Ovary (tissue), 3 donors: ENCODE data around the gene GART.

Experiments used
- CTCF ChIP-seq, 3 donors: fragments of 450-650 bp in 2 of 3; fragments of 200-600 bp in 1 of 3; IDR thresholded peaks; one replicate each; pipeline versions ENCODE4 v1.5.1 to v1.8.0; 2016 to 2022; ENCODE audit warnings: antibody characterized with exemption in 3 of 3, mild to moderate bottlenecking in 1 of 3
- EP300 ChIP-seq: sonication (generic); formaldehyde crosslinking; IDR thresholded peaks from one replicate; pipeline ENCODE4 v1.6.1; 2017; ENCODE audit warnings: antibody characterized with exemption
- POLR2A ChIP-seq: fragments of 450-650 bp; IDR thresholded peaks from one replicate; pipeline ENCODE4 v1.6.1; 2017; ENCODE audit warnings: antibody characterized with exemption, mild to moderate bottlenecking, moderate library complexity
- donor health status: DM: no; HTN: no; CAD: no.

DNA sequence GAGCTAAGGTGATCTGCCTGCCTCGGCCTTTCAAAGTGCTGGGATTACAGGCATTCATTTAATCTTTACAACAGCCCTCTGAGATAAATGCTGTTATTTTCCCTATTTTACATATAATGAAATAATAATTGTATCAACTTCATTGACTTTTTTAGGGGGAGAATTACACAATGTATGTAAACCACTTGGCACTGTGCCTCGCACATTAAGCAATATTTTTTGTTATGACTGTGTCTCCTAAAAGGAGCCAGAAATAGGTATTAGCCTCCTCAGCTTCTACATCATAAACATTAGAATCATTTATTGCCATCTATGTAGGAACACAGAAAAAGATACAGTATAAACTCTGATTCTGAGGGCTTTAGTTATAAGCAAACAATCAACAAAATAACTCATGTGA is 49.3 kb downstream of the GART start:
- TF ChIP-seq CTCF (IDR thresholded peaks at IDR 0.05) (no peak), POLR2A (no peak), EP300 (no peak)
